Hepatocyte (in vitro differentiated cells): Measurements from ENCODE around the gene SYTL3.
"Not testable (repeated sequence)": the region's sequence is repeated elsewhere in the genome, so short reads cannot be mapped to it uniquely, and the experiment has no call there.

Experiments
- EZH2 ChIP-seq: fragments of 200-600 bp; sonication (generic); IDR thresholded peaks from 2 replicates; pipeline ENCODE4 v1.6.1; 2016; ENCODE audit warnings: antibody characterized with exemption, mild to moderate bottlenecking, borderline replicate concordance
- EZH2phosphoT487 ChIP-seq: fragments of 200-600 bp; sonication (generic); IDR thresholded peaks from one replicate; pipeline ENCODE4 v1.6.1; 2018; ENCODE audit warnings: antibody characterized with exemption, mild to moderate bottlenecking, low read depth, moderate library complexity; ENCODE audit not compliant: unreplicated experiment, severe bottlenecking
- TF ChIP-seq, protein P1 (sequence below): fragments of 200-600 bp; sonication (generic); IDR thresholded peaks from 2 replicates; pipeline ENCODE4 v1.5.1; 2016; ENCODE audit warnings: antibody characterized with exemption, mild to moderate bottlenecking; ENCODE audit not compliant: poor library complexity

- TF ChIP-seq, protein P1, sequence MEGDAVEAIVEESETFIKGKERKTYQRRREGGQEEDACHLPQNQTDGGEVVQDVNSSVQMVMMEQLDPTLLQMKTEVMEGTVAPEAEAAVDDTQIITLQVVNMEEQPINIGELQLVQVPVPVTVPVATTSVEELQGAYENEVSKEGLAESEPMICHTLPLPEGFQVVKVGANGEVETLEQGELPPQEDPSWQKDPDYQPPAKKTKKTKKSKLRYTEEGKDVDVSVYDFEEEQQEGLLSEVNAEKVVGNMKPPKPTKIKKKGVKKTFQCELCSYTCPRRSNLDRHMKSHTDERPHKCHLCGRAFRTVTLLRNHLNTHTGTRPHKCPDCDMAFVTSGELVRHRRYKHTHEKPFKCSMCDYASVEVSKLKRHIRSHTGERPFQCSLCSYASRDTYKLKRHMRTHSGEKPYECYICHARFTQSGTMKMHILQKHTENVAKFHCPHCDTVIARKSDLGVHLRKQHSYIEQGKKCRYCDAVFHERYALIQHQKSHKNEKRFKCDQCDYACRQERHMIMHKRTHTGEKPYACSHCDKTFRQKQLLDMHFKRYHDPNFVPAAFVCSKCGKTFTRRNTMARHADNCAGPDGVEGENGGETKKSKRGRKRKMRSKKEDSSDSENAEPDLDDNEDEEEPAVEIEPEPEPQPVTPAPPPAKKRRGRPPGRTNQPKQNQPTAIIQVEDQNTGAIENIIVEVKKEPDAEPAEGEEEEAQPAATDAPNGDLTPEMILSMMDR: not testable (repeated sequence)
- not testable (repeated sequence) for TF ChIP-seq EZH2phosphoT487, EZH2
These were observed 2.3 kb downstream of the SYTL3 start for GRCh38 chr6:158651981-158652737.
